NOMO-1 (cell line): ENCODE results near the gene RAPGEF5.

Experiments
- DNase-seq, 2 experiments: peaks; one replicate each; lab custom pipeline; 2025; ENCODE audit not compliant: unreplicated experiment in 2 of 2; lab: John Stamatoyannopoulos, UW

Gene RAPGEF5

GRCh38 chr7:22230238-22230637 lies 126.7 kb downstream of the RAPGEF5 start:
- no peak for DNase-seq

- DNase-seq: no peak
Observed at GRCh38 chr7:22229148-22229547, 127.8 kb downstream of the RAPGEF5 start.

DNA sequence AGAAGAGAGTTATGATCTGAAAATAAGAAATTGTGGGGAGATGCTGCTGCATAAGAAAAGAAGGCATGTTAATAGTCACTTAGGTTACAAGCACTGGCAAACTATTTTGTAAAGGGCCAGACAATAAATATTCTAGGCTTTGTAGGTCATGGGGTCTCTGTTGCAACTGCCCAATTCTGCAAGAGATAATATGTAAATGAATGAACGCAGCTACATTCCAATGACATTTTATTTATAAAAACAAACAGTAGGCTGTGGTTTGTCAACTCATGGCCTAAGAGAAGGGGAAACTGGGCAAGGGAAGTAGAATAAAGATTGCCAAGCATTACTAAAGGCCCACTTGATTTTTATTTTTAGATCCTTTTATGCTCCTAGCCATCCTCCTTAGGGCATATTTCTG lies 133.1 kb downstream of the RAPGEF5 start:
- no peak for DNase-seq

DNA sequence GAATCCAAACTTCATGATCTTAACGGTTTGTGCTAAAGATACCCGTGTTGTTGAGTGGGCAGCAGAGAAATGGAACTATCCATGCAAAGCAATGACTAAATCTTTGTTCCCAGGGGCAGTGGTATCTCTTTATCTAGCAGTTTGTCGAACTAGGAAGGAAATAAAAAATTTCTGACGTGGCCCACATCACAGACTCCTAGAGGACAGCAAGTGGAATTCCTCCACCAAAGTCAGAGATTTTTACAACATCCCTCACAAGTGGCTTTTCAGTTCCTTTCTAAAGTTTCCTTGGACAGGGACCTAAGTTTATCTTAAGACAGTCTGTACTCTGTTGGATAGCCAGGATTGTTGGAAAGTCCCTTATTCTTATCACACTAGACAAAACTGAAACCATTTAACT lies 136.0 kb downstream of the RAPGEF5 start:
- DNase-seq: no peak

- DNase-seq: no peak
Observed at GRCh38 chr7:22219739-22220493, 137.0 kb downstream of the RAPGEF5 start.

- DNase-seq: no peak
Observed at GRCh38 chr7:22219036-22219435, 137.9 kb downstream of the RAPGEF5 start.

DNA sequence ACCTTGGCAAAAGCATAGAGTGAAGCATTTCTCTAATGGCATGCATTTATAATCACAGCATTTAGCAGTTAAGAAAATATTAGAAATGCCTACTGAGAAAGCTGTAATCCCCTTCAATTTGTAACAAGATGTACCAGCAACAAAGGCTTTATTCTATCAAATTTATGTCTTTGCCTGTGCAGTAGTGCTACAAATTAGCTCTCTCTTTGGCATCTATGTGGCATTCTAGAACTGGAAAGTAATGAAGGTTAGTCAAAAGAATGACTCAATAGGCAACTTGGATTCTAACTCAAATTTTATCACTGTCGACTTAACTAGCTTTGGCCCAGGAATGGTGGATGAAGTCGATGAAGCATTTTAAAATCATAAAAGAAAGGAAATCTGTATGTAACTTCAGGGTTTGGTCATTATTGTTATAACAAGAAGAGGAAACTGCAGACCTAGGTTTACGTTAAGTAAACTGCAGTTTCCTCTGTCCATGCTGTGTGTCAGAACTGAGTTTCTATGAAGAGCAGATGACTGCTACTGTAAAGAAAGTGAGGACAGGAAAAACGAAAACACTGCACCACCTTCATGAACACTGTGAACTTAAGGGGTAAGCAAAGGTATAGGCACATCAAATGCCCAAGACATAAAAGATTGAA lies 140.0 kb downstream of the RAPGEF5 start:
- DNase-seq: no peak

DNA sequence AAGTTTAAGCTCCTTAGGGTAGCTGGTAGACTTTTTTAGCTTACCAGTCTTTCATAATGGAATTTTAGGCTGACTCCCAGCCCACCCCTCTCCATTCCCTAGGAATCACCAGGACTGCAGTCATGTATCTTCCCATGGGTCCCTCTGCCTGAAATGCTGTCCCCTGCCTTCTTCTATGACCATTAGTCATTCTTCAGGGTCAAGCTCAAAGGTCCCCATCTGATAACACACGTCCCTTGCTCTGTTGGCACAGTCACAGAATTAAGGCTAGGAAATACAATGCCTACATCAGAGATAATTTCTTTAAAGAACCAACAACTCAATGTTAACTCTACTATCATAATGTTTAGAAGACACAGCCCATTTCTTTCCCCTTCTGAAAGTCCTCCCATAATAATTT lies 140.6 kb downstream of the RAPGEF5 start:
- no peak for DNase-seq

DNA sequence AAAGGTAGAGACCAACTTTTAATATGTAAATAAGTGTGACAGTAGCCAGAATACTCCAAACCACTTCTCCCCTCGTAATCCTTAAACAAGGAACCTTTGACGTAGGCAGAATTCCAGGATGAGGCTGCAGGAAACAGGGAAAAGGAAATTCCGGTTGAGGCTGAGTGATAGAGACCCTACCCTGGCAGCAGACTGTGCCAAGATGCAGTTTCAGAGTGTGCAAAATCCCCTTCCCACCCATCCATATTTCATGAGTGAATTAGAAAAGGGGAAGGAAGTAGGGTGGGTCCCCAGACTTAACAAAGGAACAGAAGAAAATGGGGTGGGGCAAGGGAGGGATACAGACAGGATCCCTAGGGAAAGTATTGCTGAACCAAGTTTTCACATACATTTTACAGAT lies 143.0 kb downstream of the RAPGEF5 start:
- no peak for DNase-seq

GRCh38 chr7:22213081-22213480 lies 143.9 kb downstream of the RAPGEF5 start:
- DNase-seq: no peak

GRCh38 chr7:22210967-22211366 lies 146.0 kb downstream of the RAPGEF5 start:
- no peak for DNase-seq

- no peak for DNase-seq
Observed at GRCh38 chr7:22210355-22210754, 146.6 kb downstream of the RAPGEF5 start.

- no peak for DNase-seq
Observed at GRCh38 chr7:22208799-22209198, 148.2 kb downstream of the RAPGEF5 start.

GRCh38 chr7:22207724-22208225 lies 149.2 kb downstream of the RAPGEF5 start:
- DNase-seq: no peak

DNA sequence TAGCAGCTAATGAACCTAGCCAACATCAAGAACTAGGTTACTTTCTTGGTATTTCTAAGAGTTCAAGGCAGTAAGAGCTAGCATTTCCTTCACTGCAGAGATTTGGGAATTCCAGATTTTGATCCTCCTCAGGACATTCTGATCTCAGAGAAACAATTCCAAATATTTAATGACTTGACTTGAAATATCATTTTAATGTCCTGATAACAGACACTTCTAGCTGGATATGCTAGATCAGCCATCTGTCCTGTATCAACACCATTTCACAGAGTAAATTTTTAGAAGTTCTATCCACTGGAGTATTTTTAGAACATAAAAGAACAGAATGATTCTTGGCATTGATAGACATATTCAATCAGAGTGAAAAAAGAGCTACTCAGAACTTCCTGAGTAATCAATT lies 151.3 kb downstream of the RAPGEF5 start:
- no peak for DNase-seq

- no peak for DNase-seq
Observed at GRCh38 chr7:22204312-22204711, 152.6 kb downstream of the RAPGEF5 start.

DNA sequence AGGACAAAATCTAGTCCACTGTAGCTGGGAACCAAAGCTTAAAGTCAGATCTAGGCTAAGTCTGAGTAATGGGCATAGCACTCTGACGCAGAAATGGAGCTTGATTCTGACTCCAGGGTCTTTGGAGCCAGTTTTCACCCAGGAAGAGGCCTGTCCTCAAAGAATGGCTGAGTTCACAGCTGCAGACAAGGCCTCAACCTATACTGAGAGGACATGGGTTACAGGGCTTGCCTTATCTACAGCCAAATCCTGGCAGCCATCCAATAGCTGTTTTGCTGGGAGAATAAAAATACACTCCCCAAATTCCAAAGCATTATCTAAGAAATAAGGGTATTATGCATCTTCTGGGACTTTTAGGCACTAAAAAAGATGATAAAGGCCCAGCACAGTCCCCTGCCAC lies 154.8 kb downstream of the RAPGEF5 start:
- no peak for DNase-seq

DNA sequence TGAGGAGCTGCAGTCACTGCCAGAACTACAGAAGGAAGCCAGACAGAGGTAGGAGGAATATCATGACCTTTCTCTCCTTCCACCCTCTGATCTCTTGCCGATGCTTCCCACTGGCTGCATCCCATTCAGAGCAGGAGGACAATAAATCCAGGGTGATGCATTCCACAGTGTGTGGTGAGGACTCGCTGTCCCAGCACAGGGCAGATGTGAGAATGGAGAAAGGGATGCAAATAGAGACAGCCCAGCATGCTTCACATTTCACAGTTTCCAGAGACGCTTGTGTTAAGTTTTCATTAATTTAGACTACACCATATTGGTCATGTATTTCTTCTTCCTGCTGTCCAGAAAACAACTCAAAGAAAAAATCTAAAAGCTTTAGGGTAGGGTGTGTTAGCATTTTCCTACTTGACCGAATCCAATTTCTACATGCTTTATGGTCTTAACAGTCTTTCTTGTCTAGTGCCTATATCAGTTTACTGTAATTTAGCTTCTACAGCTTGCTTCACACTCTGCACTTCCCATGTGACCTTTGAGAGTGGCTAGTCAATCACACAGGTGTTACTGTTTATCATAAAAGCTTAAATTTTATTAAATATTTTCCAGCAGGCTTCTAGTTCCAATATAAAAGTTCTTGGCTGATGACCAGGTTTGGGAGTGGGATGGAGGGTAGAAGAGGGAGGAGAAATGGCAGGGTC lies 155.6 kb downstream of the RAPGEF5 start:
- no peak for DNase-seq

GRCh38 chr7:22200777-22201176 lies 156.2 kb downstream of the RAPGEF5 start:
- no peak for DNase-seq

DNA sequence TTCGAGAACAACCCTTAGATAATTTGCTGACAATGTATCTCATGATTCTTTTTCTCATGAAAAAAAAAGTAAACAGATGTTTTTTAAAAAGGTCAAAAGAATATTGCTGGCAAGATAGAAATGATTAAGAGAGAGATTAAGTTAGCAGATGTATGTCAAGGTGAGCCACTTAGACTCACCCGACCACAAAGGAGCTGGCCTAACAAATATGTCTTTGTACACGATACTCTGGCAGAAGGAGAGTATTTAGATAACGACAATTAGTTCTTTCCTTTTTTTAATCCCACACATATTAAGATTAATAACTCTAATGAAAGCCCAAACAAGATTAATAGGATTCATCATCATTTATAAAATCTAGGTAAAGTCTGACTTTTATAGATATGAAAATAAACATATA lies 156.7 kb downstream of the RAPGEF5 start:
- DNase-seq: no peak

DNA sequence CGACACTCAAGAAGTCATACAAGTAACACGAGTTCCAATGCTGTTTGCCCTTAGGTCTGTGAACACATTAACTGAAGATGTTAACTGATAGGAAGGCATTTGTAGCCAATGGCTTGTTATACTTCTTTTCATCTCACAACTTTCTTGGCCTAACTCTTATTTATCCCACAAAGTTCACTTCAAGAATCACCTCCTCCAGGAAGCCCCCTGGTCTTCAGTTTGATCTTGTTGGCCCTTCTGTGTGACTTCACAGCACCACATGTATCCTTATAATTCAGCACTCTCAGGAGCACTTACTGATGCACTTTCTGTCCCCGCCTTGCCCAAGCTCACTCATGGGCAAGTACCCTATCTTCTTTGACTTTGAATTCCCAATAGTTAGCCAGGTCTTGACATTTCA lies 159.6 kb downstream of the RAPGEF5 start:
- DNase-seq: no peak

DNA sequence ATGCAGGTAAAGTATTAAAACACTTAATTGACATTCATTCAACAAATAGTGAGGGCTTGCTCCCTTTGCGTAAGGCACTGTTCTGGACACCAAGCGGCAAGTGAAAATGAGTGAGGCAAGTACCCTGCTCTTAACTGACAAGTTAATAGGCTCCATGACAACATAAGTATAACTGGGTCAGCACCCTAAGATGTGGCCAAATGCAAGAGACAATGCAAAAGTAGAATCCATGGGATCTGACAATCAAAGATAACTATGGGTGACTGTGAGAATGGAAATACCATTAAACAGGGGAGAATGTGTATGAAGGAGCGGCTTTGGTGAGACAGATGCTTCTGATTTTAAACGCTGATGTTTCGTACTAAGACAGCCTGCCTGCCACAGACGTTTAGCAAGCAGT lies 160.5 kb downstream of the RAPGEF5 start:
- DNase-seq: no peak
